Testis (tissue), 3 donors: ENCODE data around the gene SERHL2. TPM values are rescaled to one million over a fixed set of nuclear protein-coding genes. Genes with fewer than 3 reads are reported as not detected.
"Not testable (repeated sequence)": the region's sequence is repeated elsewhere in the genome, so short reads cannot be mapped to it uniquely, and the experiment has no call there.

Experiments
- DNase-seq: peaks from one replicate; pipeline ENCODE4 v3.0.0-alpha.2; 2019
- H3K27ac ChIP-seq, 2 donors: fragments of 200-600 bp; sonication (generic); one replicate each; pipeline ENCODE4 v1.5.1; 2019
- H3K27me3 ChIP-seq: fragments of 200-600 bp; sonication (generic); one replicate; pipeline ENCODE4 v1.5.1; 2019
- H3K36me3 ChIP-seq: fragments of 200-600 bp; sonication (generic); one replicate; pipeline ENCODE4 v1.5.1; 2017; ENCODE audit warnings: low read depth; ENCODE audit errors: missing control alignments
- H3K4me1 ChIP-seq: fragments of 200-600 bp; sonication (generic); one replicate; pipeline ENCODE4 v1.5.1; 2019
- H3K4me3 ChIP-seq, 2 donors: fragments of 200-600 bp; sonication (generic); one replicate each; pipeline ENCODE4 v1.5.1; 2017 to 2019
- H3K9me3 ChIP-seq: fragments of 200-600 bp; sonication (generic); one replicate; pipeline ENCODE4 v1.5.1; 2017
- POLR2A ChIP-seq: fragments of 450-650 bp; IDR thresholded peaks from one replicate; pipeline ENCODE4 v1.6.1; 2017; ENCODE audit warnings: antibody characterized with exemption, mild to moderate bottlenecking, moderate library complexity
- WGBS, 2 donors: methylation state at CpG; one replicate each; pipeline ENCODE4 v1.1.5; 2018; 5-methylcytosine and 5-hydroxymethylcytosine counted together
- intact Hi-C: fragments of 100-400 bp; cut with DNase I; formaldehyde crosslinking; loops from one replicate; pipeline ENCODE4 v1.15.1; 2023; ENCODE audit warnings: low total_unique reads
- polyA plus RNA-seq: library from polyadenylated mRNA; stranded (reverse); fragments of 350-450 nt; fragmentation: Illumina TruSeq; extraction: RNeasy Lipid Tissue Mini Kit (QIAGEN cat#74804); gene quantifications from one replicate; pipeline ENCODE4 v1.2.3, GENCODE V29; 2014; ENCODE audit warnings: low read depth, low replicate concordance; ENCODE audit not compliant: insufficient read depth
- total RNA-seq, 2 donors: library from RNA; depleted of rRNA; stranded (reverse); fragments of >200 nt; gene quantifications; one replicate each; pipeline ENCODE4 v1.2.3, GENCODE V29; 2016
- TF ChIP-seq, protein P1 (sequence below), 3 experiments: fragments of 450-650 bp in 2 of 3; fragments of 200-600 bp in 1 of 3; sonication (generic) in 1 of 3; IDR thresholded peaks; one replicate each; pipeline ENCODE4 v1.5.1; 2016 to 2019; ENCODE audit warnings: antibody characterized with exemption in 3 of 3, mild to moderate bottlenecking in 2 of 3, moderate library complexity in 1 of 3

Gene SERHL2
- total and polyA plus RNA-seq, 3 donors from 2014 or later: 6.9 to 11.3 (median 8.8) TPM

DNA sequence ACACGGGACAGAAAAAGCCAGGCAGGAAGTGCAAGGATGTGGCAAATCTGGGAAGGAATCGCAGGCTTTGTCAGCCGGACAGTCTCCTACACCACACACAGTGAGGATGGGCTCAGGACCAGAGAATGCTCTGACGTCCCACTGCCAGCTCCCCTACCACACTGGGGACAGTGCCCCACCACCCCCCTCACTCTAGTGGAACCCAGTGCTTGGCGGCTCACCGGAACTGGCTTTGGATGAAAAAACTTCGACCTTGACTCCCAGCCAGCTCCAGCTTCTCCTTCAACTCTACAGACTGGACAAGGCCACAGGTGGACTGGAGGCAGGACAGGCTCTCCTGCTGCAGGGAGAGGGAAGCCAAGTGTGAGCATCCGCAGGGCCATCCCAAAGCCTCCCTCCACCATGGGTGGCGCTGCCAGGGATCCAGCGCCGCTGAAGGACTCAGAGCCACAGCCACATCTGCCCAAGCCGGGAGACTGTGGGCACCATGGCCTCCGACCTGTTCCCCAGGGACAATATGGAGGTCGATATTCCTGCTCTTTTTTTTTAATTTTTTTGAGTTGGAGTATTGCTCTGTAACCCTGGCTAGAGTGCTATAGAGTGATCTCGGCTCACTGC, 24.0 kb downstream of the SERHL2 start:
- H3K36me3 ChIP-seq: no peaks in the 10 kb centered on the region
- H3K9me3 ChIP-seq: no peaks in the 10 kb centered on the region
- no peaks in the 10 kb centered on the region for H3K27me3 ChIP-seq
- no peak for DNase-seq
- peaks cover 12% of the 10 kb centered on the region for H3K4me1 ChIP-seq
- intact Hi-C loops: no loop called here
- H3K4me3 ChIP-seq: no peak overlapping the region
- TF ChIP-seq, protein P1, sequence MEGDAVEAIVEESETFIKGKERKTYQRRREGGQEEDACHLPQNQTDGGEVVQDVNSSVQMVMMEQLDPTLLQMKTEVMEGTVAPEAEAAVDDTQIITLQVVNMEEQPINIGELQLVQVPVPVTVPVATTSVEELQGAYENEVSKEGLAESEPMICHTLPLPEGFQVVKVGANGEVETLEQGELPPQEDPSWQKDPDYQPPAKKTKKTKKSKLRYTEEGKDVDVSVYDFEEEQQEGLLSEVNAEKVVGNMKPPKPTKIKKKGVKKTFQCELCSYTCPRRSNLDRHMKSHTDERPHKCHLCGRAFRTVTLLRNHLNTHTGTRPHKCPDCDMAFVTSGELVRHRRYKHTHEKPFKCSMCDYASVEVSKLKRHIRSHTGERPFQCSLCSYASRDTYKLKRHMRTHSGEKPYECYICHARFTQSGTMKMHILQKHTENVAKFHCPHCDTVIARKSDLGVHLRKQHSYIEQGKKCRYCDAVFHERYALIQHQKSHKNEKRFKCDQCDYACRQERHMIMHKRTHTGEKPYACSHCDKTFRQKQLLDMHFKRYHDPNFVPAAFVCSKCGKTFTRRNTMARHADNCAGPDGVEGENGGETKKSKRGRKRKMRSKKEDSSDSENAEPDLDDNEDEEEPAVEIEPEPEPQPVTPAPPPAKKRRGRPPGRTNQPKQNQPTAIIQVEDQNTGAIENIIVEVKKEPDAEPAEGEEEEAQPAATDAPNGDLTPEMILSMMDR (IDR thresholded peaks at IDR 0.05): no peak
- TF ChIP-seq POLR2A: no peak
- 57 to 70% methylated on average over 14 of the region's 15 CpGs for WGBS, 2 donors
- H3K27ac ChIP-seq: no peak overlapping the region

DNA sequence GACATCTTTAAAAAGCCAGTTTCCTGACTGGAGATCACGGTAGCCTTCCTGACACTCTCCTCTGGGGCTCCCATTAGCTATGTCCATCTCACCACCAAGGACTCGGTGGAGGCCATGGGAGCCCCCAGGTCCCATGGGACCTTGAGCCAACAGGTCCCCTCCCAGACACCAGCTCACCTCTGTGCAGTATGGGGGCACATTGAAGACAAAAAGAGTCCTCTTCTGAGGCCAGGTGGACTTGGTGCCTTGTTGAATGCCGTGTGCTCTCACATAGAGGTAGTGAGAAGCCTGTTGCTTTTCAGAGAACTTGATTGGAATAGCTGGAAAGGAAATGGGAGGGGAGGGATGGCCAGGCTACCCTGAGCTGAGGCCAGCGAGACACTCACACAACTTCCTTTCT, 26.3 kb downstream of the SERHL2 start:
- DNase-seq, H3K4me1 ChIP-seq, H3K9me3 ChIP-seq, H3K4me3 ChIP-seq, H3K36me3 ChIP-seq, H3K27ac ChIP-seq, intact Hi-C loops, H3K27me3 ChIP-seq: not testable (repeated sequence)
- 83 to 87% methylated on average over 2 to 3 of the region's 4 CpGs for WGBS, 2 donors

DNA sequence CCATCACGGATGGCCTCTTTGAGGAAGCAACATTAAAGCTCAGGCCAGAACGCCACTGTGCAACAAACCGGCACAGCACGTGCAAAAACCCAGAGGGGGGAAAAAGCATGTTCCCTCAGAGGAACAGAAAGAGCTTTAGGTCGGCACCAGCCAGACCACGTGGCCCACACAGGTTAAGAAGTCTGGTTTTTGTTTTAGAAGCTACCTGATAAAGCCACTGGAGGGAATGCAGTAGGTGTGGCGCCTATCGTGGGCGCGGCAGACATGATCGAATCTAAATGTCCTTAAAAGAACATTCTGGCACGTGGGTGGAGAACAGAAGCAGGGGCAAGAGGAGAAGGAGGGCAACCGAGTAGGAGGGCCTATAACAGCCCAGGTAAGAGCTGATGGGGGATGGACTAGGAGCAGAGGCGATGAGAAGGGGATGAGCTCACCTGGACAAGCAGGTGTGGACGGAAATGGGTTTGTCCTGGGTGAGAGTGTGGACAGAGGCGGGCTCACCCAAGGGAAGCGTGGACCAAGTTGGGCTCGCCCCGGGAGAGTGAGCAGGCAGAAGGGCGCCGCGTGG, 27.5 kb downstream of the SERHL2 start:
- H3K36me3 ChIP-seq, H3K9me3 ChIP-seq, H3K27me3 ChIP-seq, intact Hi-C loops, DNase-seq, H3K4me1 ChIP-seq: not testable (repeated sequence)
- peak overlapping the region; percentile 83 to 88 for H3K4me3 ChIP-seq
- 0% methylated on average over 4 to 14 of the region's 22 CpGs for WGBS, 2 donors
- peak overlapping the region in 1 of 2 donors; percentile 53 for H3K27ac ChIP-seq

DNA sequence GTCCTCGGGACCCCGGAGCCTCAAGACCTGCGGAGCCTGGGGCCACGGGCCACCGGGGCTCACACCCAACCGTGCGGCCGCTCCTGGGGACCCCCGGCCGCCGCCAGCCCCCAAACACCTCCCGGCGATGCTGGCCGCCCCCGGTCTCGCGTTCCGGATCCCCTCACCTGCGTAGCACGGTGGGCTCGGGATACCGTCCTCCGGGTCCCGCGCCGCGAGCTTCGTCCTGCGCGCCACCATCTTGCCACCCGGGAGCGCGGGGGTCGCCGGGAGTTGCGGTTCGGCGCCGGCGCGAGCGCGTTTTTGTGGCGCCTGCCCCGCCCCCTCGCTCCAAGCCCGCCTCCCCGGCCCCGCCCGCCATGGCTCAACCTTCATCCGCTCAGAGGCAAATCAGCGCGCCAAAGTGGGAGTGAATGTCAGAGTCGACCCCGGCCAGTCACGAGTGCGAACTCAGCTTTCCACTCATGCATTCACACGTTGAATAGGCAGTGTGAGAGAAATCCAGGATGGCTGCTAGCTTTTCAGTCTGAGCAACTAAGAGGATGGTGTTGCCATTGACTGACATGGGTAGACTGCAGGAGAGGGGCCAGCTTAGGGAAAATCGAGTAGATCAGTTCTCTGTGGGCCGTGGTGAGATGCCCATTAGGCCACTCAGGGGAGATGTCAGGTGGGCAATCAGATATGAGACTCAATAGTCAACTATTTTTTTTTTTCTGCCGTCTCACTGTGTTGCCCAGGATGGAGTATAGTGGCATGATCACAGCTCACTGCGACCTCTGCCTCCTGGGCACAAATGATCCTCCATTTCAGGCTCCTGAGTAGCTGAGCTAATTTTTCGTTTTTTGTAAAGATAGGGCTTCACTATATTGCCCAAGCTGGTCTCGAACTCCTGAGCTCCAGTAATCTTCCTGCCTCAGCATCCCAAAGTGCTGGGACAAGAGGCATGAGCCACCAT, 28.3 kb downstream of the SERHL2 start:
- Histone ChIP-seq H3K4me3 (peak overlapping the region; percentile 83 to 88), H3K4me1 (peaks cover 7% of the 10 kb centered on the region), H3K27me3 (no peaks in the 10 kb centered on the region), H3K27ac (peak overlapping the region in 1 of 2 donors; percentile 53), H3K9me3 (no peaks in the 10 kb centered on the region), H3K36me3 (no peaks in the 10 kb centered on the region)
- intact Hi-C loops: no loop called here
- TF ChIP-seq, protein P1 (IDR thresholded peaks at IDR 0.05): no peak
- TF ChIP-seq POLR2A: no peak
- DNase-seq: peak; percentile 90
- 6 to 15% methylated on average over 20 to 61 of the region's 64 CpGs for WGBS, 2 donors

DNA sequence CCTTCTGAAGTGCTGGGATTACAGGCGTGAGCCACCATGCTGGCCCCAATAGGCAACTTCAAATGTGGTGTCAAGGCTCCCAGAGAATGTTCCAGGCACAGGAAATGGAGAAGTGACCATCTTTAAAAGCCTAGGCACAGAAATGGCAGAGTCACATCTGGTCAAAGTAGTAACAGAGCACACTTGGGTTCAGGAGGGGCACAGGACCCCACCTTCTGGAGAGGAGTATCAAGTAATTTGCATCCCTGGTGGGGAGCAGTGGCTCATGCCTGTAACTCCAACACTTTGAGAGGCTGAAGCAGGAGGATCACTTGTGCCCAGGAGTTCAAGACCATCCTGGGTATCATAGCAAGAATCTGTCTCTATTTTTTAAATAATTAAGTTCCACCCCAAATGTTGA, 29.2 kb downstream of the SERHL2 start:
- WGBS, 2 donors: 88 to 100% methylated on average over 1 of the region's 1 CpG
- DNase-seq: no peak

More for the DNA sequence above, 29.2 kb downstream of the SERHL2 start:
- intact Hi-C loops: no loop called here
- no peaks in the 10 kb centered on the region for H3K36me3 ChIP-seq
- H3K9me3 ChIP-seq: no peaks in the 10 kb centered on the region
- H3K4me3 ChIP-seq: no peak overlapping the region
- H3K27me3 ChIP-seq: no peaks in the 10 kb centered on the region
- peaks cover 7% of the 10 kb centered on the region for H3K4me1 ChIP-seq
- TF ChIP-seq, protein P1 (IDR thresholded peaks at IDR 0.05): no peak
- no peak overlapping the region for H3K27ac ChIP-seq
